ENCODE measurements around the gene SLC39A5. TPM values are rescaled to one million over a fixed set of nuclear protein-coding genes. Genes with fewer than 3 reads are reported as not detected.

The SLC39A5 gene
- total RNA-seq, 6 experiments from 2014 or later: 0.10 TPM; not detected in 5

DNA sequence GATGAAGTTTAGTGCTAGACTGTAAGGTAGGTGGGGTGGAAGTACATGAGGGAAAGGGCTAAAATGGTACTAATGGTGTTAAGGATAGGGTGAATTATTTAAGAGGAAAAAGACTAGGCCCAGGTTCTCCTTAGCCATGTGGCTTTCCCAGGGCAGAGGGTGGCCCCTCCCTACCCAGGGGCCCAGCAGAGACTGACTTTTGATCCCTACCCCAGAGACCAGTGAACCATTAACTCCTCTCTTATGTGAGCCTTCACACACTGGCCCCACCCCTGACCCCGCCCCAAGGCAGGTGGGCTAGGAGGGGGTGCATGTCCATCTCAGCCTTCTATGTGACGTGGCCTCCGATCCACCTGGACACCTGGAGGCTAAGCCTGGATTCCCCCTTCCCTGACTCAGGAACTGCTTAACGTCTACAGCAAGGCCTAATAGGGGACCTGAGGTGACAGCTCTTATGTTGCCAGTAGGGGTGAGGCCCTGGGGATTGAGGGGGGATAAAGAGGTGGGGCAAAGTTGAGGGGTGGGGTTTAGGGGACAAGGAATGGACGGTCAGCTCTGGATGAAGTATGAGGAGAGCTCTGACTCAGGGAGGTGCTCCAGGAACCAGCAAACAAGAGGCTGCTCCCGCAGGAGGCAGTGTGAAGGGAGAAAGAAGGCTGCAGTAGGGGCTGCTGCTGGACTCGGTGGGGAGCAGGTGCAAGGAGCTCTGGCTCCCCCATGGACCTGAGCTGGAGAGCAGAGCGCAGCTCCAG, 757 bp downstream of the SLC39A5 start:
- DNase-seq: no peak
- Mint-ChIP-seq H3K9me3 (no peaks in the 10 kb centered on the region), H3K36me3 (ENCODE audit: low read depth) (no peaks in the 10 kb centered on the region), H3K27ac (no peak overlapping the region), H3K27me3 (ENCODE audit: insufficient read depth) (peaks cover 12% of the 10 kb centered on the region), H3K4me1 (ENCODE audit: low read depth) (peaks cover 2% of the 10 kb centered on the region), H3K4me3 (no peak overlapping the region)
- TF ChIP-seq, protein P1, sequence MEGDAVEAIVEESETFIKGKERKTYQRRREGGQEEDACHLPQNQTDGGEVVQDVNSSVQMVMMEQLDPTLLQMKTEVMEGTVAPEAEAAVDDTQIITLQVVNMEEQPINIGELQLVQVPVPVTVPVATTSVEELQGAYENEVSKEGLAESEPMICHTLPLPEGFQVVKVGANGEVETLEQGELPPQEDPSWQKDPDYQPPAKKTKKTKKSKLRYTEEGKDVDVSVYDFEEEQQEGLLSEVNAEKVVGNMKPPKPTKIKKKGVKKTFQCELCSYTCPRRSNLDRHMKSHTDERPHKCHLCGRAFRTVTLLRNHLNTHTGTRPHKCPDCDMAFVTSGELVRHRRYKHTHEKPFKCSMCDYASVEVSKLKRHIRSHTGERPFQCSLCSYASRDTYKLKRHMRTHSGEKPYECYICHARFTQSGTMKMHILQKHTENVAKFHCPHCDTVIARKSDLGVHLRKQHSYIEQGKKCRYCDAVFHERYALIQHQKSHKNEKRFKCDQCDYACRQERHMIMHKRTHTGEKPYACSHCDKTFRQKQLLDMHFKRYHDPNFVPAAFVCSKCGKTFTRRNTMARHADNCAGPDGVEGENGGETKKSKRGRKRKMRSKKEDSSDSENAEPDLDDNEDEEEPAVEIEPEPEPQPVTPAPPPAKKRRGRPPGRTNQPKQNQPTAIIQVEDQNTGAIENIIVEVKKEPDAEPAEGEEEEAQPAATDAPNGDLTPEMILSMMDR (IDR thresholded peaks at IDR 0.05): no peak

DNA sequence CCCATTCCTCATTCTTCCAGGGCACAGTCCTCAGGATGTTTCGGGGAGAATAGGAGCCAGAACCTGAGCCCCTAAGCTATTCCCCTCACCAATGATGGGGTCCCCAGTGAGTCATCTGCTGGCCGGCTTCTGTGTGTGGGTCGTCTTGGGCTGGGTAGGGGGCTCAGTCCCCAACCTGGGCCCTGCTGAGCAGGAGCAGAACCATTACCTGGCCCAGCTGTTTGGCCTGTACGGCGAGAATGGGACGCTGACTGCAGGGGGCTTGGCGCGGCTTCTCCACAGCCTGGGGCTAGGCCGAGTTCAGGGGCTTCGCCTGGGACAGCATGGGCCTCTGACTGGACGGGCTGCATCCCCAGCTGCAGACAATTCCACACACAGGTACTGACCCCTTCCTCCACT, 1.3 kb downstream of the SLC39A5 start:
- no peaks in the 10 kb centered on the region for H3K4me1 Mint-ChIP-seq (ENCODE audit: low read depth)
- TF ChIP-seq, protein P1 (IDR thresholded peaks at IDR 0.05): no peak

DNA sequence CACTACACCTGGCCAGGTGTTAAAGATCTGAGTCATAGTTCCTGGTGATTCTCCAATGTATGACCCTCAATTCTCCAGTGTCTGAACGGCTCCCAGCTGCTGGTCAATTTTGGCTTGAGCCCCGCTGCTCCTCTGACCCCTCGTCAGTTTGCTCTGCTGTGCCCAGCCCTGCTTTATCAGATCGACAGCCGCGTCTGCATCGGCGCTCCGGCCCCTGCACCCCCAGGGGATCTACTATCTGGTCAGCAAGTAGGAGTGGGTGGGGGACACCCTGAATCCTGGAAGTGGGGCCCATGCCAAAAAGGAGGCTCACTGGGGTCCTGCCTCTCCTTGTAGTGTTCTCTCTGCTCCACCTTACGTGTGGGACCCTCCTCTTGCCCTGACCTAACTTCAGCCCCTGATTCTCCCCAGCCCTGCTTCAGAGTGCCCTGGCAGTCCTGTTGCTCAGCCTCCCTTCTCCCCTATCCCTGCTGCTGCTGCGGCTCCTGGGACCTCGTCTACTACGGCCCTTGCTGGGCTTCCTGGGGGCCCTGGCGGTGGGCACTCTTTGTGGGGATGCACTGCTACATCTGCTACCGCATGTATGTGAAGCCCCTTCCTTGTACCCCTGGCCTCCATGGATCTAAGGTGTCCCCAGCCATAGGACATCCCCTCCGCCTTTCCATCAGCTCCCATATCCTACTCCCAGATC, 5.0 kb downstream of the SLC39A5 start:
- no peak overlapping the region; the same call in 1 of the 2 replicates for H3K4me3 Mint-ChIP-seq
- H3K27me3 Mint-ChIP-seq (ENCODE audit: insufficient read depth): peaks cover 16% of the 10 kb centered on the region
- peaks cover 5% of the 10 kb centered on the region for H3K36me3 Mint-ChIP-seq (ENCODE audit: low read depth)
- no peak for DNase-seq
- no peaks in the 10 kb centered on the region for H3K9me3 Mint-ChIP-seq
- no peaks in the 10 kb centered on the region for H3K4me1 Mint-ChIP-seq (ENCODE audit: low read depth)
- TF ChIP-seq, protein P1 (IDR thresholded peaks at IDR 0.05): no peak
- peak overlapping the region; percentile 19; the same call in 1 of the 2 replicates for H3K27ac Mint-ChIP-seq

More for the DNA sequence above, 1.3 kb downstream of the SLC39A5 start:
- Mint-ChIP-seq H3K27me3 (ENCODE audit: insufficient read depth) (peaks cover 13% of the 10 kb centered on the region), H3K27ac (no peak overlapping the region), H3K4me3 (no peak overlapping the region), H3K36me3 (ENCODE audit: low read depth) (peaks cover 2% of the 10 kb centered on the region), H3K9me3 (no peaks in the 10 kb centered on the region)
- no peak for DNase-seq

DNA sequence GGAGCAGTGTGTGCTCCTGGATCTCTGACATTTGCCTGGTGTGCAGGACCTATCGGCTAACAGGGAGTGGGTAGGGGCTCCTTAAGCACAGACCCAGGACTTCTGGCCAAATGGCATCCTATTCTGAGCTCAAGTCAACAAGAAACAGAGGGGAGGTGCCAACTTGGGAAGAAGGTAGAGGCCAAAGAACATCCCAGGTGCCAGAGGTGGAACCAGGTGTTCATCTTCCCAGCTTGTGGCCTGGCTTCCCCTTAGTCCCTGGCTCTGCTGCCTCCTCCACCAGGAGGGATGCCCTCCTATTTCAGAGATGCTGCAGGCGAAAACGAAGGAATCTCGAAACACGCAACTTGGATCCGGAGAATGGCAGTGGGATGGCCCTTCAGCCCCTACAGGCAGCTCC, 6.2 kb downstream of the SLC39A5 start:
- TF ChIP-seq, protein P1 (IDR thresholded peaks at IDR 0.05): no peak
- Mint-ChIP-seq H3K9me3 (no peaks in the 10 kb centered on the region), H3K27ac (no peak overlapping the region; the same call in 1 of the 2 replicates), H3K36me3 (ENCODE audit: low read depth) (peaks cover 10% of the 10 kb centered on the region), H3K27me3 (ENCODE audit: insufficient read depth) (peaks cover 14% of the 10 kb centered on the region), H3K4me3 (no peak overlapping the region), H3K4me1 (ENCODE audit: low read depth) (no peaks in the 10 kb centered on the region)
- no peak for DNase-seq

DNA sequence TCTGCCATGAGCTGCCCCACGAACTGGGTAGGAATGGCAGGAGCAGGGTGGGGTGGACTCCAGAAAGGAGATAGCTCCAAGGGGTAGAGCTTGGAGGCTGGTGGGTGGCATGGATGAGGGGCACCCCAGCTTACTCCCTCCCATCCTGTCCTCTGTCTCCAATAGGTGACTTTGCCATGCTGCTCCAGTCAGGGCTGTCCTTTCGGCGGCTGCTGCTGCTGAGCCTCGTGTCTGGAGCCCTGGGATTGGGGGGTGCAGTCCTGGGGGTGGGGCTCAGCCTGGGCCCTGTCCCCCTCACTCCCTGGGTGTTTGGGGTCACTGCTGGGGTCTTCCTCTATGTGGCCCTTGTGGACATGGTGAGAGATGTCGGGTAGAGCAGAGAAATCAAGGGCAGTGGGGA, 7.1 kb downstream of the SLC39A5 start:
- H3K9me3 Mint-ChIP-seq: no peaks in the 10 kb centered on the region
- H3K27ac Mint-ChIP-seq: peak overlapping the region; percentile 16; the same call in 1 of the 2 replicates
- peaks cover 13% of the 10 kb centered on the region for H3K36me3 Mint-ChIP-seq (ENCODE audit: low read depth)
- H3K4me3 Mint-ChIP-seq: no peak overlapping the region
- DNase-seq: no peak
- peaks cover 10% of the 10 kb centered on the region for H3K27me3 Mint-ChIP-seq (ENCODE audit: insufficient read depth)
- TF ChIP-seq, protein P1 (IDR thresholded peaks at IDR 0.05): no peak
- H3K4me1 Mint-ChIP-seq (ENCODE audit: low read depth): no peaks in the 10 kb centered on the region
